Inflammatory macrophage (primary cell): ENCODE data around the gene PNMA5.
"Not testable (repeated sequence)": the region's sequence is repeated elsewhere in the genome, so short reads cannot be mapped to it uniquely, and the experiment has no call there.

Experiments
- DNase-seq, 2 donors: peaks; one replicate each; pipeline ENCODE4 v3.0.0-alpha.2; 2020 to 2022
- total RNA-seq, 18 experiments: gene quantifications; one replicate each; lab custom pipeline; 2026; ENCODE audit warnings: mixed read lengths in 6 of 18, inconsistent platforms in 2 of 18; lab: John Stamatoyannopoulos, UW

Gene PNMA5
- total RNA-seq = 0 to 0.09 (median 0) reads per million in 18 experiments

DNA sequence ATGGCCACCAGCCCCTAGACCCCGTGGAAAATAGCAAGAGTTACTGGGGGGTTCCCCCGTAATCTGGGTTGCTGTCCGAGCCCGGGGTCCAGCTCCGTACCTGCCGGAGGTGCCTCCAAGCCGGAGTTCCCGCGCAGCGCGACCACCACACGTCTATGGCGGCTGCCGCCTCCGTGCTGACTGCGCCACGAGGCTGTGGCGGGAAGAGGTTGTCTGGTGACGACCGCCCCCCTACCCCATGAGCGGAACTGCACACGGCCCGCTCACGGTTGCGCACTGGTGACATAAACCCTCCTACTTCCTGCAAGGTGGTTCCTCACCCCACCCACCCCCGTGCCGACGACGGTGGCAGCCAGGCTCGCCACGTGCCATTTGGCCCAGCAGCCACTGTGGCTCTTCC is at the start of gene PNMA5:
PNMA5 (minus strand) TSS at position 184 of the 400 bp plus-strand sequence. CDS start 2,518 bp downstream, outside the sequence.
- no peak for DNase-seq

DNA sequence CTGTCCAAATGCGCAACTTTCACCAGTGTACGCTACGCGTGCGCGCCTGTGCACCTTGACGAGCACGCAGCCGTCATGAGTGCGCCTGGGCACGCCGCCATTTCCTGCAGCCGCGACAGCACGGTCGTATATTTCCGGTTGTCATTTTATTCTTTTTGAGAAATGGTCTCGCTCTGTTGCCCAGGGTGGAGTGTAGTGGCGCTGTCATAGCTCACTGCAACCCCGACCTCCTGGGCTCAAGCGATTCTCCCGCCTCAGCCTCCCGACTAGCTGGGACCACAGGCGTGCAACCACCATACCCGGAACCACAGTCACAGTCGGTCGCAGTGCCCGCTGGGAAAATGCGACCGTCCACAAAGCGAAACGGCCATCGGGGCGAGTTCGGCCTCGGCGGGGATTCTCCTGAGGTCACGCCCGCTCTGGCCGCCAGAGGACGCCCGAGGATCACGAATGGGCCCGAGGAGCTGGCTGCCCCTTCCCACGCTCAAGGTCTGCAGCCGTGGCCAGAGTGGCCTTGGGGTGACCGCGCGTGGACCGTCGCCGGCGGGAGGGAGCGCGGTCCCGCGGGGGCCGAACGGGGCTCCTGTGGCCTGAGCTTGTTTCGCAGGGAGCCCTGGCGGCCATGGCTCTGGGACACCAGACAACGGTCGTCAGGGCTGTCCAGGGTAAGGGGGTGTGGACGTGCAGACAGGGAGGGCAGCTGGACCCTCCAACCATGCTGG is 38.6 kb upstream of the PNMA5 start:
- DNase-seq = peak; percentile 80

DNA sequence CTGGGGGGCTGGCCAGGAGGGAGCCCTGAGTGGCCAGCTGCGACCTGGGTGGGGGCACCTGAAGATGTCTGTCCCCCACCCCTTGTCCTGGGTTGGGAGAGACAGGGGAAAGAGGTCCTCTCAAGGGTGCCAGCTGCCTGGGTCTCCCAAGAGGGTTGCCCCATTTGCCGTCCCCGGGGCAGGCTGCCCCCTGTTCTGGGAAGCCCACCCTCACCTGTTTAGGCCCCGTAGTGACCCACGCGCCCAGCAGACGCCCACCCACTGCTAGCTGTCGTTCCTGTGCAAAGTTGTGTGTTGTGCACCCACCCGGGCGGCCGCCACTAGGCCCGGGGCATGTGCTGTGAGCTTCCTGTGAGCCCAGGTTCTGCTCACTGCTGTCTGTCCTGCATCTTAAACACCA is 36.9 kb upstream of the PNMA5 start:
- DNase-seq = no peak

DNA sequence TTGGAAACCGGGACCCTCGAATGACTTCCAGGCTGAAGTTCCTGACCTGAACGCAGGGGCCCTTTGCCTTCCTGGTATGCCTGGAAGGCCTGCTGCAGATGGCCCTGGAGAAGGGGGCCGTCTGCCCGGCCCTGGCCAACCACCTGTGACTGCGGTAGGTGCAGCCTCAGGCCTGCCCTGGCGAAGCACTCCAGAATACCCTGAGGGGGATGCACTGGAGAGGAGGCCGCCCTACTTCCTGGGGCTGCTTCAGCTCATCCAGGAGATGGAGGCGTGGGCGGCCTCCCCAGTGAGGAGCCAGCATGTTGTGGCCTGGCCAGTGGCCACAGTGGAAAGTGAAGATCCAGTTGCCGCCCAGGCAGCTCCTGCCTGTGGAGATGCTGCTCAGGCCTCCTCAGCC is 36.0 kb upstream of the PNMA5 start:
- no peak for DNase-seq

DNA sequence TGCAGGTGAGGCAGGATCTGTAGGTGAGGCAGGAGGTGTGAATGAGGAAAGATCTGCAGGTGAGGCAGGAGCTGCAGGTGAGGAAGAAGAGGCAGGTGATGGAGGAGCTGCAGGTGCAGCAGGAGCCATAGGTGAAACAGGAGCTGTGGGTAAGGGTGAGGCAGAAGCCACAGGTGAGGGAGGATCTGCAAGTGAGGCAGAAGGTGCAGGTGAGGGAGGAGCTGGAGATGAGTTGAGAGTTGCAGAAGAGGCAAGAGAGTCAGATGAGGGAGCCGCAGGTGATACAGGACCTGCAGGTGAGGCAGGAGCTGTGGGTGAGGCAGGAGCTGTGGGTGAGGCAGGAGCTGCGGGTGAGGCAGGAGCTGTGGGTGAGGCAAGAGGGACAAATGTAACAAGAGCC is 35.2 kb upstream of the PNMA5 start:
- no peak for DNase-seq

DNA sequence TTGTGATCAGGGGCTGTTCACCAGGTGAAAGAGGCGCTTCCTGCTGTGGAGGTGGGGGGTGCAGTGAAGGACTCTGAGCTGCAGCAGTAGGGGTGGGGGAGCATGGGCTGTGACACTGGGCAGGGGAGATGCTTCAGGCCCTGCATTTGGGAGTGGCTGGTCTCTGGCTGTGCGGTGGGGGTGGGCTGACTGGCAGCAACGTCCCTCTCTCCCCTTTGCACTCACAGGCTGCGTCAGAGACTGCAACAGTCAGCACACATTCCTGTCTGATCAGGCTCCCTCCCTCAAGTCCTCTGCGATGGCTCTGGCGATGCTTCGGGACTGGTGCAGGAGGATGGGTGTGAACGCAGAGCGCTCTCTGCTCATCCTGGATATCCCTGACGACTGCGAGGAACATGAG is 34.6 kb upstream of the PNMA5 start:
- DNase-seq = not testable (repeated sequence)

DNA sequence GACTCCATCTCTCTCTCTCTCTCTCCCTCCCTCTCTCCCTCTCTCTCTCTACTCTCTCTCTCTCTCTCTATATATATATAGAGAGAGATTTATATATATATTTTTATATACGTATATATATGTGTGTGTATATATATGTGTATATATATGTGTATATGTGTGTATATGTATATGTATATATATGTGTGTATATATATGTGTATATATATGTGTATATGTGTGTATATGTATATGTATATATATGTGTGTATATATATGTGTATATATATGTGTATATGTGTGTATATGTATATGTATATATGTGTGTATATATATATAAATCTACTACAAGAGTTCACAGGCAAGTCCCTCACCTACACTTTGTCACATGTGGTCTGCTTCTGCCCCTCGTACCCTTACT is 32.6 kb upstream of the PNMA5 start:
- not testable (repeated sequence) for DNase-seq

DNA sequence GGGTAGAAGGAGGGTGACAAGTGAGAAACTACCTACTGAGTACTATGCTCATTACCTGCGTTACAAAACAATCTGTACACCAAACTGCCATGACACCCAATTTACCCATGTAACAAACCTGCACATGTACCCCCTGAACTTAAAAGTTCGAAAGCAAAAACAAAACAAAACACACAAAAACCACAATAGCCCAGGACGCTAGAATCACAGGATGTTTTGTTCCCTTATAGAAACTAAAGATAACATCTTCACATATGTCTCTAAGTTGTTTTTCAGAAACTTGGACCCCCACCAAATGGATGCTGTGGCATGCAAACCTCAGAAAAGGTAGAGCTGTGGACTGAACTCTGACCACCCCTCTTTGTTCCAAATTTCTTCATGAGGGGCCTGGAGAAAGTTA is 25.2 kb upstream of the PNMA5 start:
- DNase-seq = no peak

DNA sequence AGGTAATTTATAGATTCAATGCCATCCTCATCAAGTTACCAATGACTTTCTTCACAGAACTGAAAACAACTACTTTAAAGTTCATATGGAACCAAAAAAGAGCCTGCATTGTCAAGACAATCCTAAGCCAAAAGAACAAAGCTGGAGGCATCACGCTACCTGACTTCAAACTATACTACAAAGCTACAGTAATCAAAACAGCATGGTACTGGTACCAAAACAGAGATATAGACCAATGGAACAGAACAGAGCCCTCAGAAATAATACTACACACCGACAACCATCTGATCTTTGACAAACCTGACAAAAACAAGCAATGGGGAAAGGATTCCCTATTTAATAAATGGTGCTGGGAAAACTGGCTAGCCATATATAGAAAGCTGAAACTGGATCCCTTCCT is 23.3 kb upstream of the PNMA5 start:
- not testable (repeated sequence) for DNase-seq

DNA sequence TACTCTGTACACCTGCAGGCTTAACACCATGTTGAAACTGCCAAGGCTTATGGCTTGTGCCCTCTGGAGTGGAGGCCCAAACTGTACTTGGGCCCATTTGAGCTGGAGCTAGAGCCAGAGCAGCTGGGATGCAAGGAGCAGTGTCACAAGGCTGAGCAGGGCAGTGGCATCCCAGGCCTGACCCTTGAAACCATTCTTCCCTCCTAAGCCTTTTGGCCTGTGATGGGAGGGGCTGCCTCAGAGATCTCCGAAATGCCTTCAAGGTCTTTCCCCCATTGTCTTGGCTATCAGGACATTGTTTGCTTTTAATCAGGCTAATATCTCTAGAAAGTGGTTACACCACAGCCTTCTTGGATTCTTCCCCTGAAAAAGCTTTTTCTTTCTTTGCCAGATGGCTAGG is 10.9 kb upstream of the PNMA5 start:
- DNase-seq = no peak

DNA sequence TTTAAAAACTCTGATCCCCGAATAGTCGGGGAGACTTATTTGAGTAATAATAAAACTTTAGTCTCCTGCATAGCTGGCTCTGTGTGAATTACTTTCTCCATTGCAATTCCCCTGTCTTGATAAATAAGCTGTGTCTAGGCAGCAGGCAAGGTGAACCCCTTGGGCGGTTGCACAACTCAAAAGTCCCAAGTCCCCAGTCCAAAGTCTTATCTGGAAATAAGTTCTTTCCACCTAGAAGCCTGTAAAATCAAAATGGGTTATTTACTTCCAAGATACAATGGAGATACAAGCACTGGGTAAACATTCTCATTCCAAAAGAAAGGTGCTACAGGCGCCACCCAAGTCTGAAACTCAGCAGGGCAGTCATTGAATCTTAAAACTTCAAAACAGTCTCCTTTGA is 10.1 kb upstream of the PNMA5 start:
- DNase-seq = no peak

DNA sequence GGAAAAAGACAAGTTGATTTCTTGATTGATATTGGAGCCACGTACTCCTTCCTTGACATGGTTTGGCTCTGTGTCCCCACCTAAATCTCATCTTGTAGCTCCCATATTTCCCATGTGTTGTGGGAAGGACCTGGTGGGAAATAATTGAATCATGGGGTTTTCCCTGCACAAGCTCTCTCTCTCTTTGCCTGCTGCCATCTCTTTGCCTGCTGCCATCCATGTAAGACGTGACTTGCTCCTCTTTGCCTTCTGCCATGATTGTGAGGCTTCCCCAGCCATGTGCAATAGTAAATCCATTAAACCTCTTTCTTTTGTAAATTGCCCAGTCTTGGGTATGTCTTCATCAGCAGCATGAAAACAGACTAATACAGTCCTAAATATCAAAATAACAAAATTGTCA is 8.3 kb upstream of the PNMA5 start:
- not testable (repeated sequence) for DNase-seq

DNA sequence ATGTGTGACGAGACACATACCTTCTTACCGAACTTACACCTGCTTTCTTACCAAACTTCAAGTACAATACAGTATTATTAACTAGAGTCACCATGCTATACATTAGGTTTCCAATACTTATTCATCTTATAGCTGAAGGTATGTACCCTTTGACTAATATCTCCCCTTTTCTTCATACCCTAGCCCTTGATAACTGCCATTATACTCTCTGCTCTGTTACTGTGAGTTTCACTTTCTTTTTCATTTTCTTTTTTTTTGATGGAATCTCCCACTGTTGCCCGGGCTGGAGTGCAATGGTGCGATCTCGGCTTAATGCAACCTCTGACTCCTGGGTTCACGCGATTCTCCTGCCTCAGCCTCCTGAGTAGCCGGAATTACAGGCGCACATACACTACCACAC is 3.4 kb upstream of the PNMA5 start:
- DNase-seq = no peak

DNA sequence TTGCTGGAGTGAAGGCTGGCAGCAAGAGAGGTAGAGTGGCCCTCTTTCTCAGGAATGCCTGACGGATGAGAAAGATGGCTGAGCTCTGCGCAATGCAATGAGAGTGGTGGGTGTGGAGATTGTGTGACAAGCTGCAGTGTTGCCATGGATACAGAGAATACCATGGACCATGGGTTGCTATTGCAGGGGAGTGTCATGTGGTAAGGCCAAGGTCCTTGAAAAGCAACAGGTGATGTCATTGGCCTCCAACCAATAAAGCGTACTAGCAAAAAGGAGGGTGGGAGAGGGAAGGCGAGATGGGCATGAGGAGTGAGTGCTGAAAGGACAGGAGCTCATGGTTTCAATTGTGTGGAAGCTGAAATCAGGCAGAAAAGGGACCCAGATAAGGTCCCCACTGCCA is 1.8 kb downstream of the PNMA5 start:
- DNase-seq = no peak

DNA sequence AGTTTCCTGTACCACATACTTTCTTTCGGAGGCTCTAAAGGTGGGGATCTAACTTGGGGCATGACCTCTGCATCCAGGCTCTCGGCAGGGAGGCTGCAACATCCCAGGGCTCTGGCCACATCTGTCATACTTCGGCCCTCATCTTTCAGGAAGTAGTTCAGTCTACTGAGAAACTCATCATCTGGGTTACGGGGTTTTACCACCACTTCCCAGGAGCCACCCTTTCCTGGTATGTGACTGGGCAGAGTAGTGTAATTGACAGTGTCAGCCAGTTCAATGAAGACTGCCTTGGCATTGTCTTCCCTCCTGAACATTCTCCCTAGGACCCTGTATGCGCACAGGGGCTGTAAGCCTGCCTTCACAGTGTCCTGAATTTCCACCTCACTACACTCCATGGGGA is 2.8 kb downstream of the PNMA5 start:
- DNase-seq = peak; percentile 1 to 35

DNA sequence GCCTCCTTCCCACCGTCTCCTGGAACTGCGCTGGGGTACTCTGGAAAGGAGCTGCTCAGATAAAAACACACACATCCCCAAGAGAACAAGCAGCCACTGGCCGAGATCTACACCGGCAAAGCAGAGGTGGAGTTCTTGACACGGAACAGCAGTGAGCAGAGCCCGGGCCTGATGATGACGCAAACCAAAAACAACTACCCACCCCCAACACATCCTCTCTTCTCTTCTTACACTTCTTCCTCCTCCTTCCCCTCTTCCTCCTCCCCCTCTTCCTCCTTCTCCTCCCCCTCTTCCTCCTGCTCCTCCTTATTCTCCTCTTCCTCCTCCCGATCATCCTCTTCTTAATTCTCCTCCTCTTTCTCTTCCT is 4.6 kb downstream of the PNMA5 start:
- peak; percentile 6 to 11 for DNase-seq

DNA sequence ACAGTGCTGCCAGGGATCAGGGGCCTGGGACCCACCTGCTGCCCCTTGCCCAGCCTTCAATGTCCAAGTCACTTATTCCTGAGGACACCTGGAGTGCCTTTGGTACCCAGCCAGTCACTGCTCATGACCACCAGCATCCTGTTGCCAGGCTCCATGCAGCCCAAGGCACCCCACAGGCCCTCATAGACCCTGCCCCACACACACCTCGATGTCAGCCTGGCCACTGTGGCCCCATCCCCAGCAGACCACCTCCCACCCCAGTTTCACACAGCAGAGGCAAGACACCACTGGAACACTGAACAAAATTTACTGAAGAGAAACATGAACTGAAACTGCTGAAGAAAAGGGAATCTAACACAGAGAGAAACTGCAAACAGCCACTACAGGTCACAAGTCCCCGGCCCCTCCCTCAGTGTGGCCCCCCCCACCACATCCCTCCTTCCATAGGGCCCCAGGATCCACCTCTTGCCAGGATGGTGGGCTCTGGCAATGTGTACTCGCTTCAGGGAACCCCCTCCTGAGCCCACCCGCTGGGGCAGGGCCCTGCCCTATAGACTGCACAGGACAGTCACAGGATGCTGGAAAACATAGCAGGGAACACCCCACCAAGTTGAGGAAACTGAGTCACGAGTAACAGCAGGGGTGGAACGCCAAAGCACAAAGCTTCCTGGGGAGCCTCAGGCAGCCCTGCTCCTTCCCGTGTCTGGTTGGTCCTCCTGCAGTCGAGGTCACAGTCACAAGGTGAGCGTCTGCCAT is 5.2 kb downstream of the PNMA5 start:
- no peak for DNase-seq

DNA sequence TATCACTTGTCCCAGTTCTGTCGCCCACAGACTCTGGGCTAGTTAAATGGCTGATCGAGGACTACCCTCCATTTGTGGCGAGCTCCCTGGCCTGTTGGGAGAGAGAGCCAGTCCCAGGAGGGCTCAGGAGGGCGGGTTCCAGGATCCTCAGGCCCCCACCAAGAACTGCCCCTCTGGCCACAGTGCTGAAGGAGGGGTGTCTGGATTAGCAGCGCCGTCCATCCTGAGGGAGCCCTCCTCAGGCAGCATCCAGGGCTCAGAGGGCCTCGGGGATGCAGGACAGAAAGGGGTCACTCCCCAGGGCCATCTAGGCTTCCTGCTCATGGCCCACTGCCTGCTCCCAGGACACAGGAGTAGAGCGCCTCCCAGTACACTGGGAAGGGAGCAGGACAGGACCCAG is 6.1 kb downstream of the PNMA5 start:
- DNase-seq = no peak

DNA sequence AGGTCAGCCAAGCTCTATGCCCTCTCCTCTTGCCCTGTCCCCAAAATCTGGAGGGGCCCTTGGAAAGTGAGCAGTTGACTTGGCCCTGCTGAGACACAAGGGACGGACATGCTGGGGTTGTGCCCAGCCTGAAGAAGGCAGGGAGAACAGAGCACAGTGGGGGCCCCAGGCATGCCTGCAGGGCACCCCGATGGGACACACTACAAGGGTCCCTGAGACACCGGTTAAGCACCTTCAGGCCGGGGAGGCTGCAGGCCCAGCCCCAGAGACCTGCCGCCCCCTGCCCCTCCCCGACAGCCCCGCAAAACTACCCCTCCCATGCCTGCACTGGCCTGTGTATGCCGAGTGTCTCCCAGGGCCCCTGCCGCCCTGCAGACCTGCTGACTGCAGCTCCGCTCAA is 6.8 kb downstream of the PNMA5 start:
- DNase-seq = not testable (repeated sequence)

DNA sequence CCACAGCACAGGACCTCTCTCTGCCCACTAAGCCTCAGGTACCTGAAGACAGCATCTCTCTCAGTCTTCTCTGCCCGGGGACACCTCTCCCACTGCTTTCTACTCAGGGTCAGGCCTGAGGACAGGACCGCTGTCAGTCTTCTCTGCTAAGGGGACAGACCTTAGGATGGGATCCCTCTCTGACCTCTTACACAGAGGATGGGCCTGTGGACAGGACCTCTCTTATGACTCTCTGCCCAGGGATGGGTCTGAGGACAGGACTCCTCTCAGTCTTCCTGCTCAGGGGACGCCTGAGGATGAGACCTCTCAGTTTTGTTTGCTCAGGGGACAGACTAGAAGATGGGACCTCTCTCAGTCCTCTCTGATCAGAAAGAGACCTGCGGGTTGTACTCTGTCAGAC is 8.5 kb downstream of the PNMA5 start:
- not testable (repeated sequence) for DNase-seq

DNA sequence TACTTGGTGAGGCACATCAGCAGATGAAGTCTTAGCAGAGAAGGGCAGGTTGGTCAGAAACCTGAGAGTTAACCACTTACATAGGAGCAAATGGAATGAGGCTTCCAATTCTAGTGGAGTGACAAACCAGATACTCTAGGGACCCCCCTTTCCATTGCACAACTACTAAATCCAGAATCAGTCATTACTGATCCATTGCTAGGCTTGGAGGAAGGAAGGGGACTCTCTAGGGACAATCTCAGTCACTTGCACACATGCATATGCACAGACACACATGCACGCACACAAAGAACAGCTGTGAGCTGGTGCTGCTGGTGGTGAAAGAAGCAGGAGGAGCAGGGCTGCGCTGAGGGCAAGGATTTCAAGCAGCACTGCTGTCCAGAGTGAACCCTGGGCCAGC is 25.7 kb downstream of the PNMA5 start:
- no peak for DNase-seq

DNA sequence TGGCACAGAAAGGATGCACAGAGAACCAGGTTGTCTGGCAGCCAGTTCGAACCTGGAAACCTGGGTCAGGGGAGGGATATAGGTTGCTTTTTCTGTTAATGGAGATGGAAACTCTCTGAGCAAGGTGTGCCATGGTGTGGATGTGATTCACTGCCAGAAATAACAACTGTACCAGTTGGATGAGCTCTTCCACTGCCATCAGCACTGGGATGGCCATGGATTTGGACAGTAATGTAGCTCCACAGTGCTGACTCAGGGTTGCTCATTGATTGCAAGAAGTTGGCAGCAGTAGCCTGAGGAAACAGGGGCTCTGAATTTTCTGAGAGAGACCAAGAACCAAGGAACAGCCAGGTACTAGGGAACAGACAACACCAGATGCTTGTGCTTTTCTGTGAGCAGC is 33.8 kb downstream of the PNMA5 start:
- DNase-seq = no peak

DNA sequence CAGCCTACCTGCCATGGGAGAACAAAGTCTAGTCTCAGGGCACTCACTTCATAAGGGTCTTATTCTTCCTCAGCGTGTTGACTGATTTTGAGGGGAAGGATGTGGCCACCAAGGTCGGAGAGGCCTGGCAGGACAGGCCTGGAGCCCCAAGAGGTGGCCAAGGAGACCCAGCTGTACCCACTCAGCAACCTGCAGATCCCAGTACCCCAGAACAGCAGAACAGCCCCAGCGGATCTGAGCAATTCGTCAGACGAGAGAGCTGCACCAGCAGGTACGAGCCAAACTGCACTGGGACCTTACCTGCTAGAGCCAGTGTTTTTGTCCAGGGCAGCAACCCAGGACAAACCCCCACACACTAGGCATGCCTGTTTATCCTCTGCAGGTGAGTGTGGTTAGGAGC is 34.3 kb downstream of the PNMA5 start:
- no peak for DNase-seq
